Sigmoid colon (tissue), 7 donors: ENCODE measurements around the gene SGPL1. TPM values are rescaled to one million over a fixed set of nuclear protein-coding genes. Genes with fewer than 3 reads are reported as not detected.
A peak's percentile ranks its signal among the peaks of the same experiment; 100 is the strongest.

ENCODE experiments used
- DNase-seq: peaks from one replicate; pipeline ENCODE4 v3.0.0-alpha.2; 2019
- H3K27ac ChIP-seq, 4 donors: fragments of 200-600 bp; sonication (generic); one replicate each; pipeline ENCODE4 v1.5.1; 2016 to 2019; ENCODE audit warnings: mild to moderate bottlenecking in 1 of 4
- H3K27me3 ChIP-seq, 3 donors: fragments of 200-600 bp; sonication (generic); one replicate each; pipeline ENCODE4 v1.5.1; 2019; ENCODE audit warnings: mild to moderate bottlenecking in 1 of 3
- H3K36me3 ChIP-seq, 4 donors: fragments of 200-600 bp; sonication (generic); one replicate each; pipeline ENCODE4 v1.5.1; 2016 to 2019
- H3K4me1 ChIP-seq, 4 donors: fragments of 200-600 bp; sonication (generic); one replicate each; pipeline ENCODE4 v1.5.1; 2017 to 2019
- H3K4me3 ChIP-seq, 4 donors: fragments of 200-600 bp; sonication (generic); one replicate each; pipeline ENCODE4 v1.5.1; 2017 to 2019; ENCODE audit warnings: mild to moderate bottlenecking in 2 of 4, moderate library complexity in 1 of 4
- H3K9me3 ChIP-seq, 4 donors: fragments of 200-600 bp in 3 of 4; sonication (generic) in 3 of 4; one replicate each; pipeline versions ENCODE4 v1.5.1 to v1.6.1; 2013 to 2019
- EP300 ChIP-seq, 4 donors: sonication (generic); formaldehyde crosslinking; IDR thresholded peaks; one replicate each; pipeline ENCODE4 v1.6.1; 2017; ENCODE audit warnings: antibody characterized with exemption in 4 of 4
- POLR2A ChIP-seq, 2 donors: fragments of 450-650 bp; IDR thresholded peaks; one replicate each; pipeline ENCODE4 v1.6.1; 2016; ENCODE audit warnings: antibody characterized with exemption in 2 of 2, mild to moderate bottlenecking in 2 of 2, moderate library complexity in 2 of 2
- POLR2AphosphoS5 ChIP-seq, 4 donors: sonication (generic); formaldehyde crosslinking; IDR thresholded peaks; one replicate each; pipeline ENCODE4 v1.6.1; 2017; ENCODE audit warnings: antibody characterized with exemption in 4 of 4
- WGBS, 2 donors: extraction: QIAGEN DNeasy Blood & Tissue Kit; methylation state at CpG; one replicate each; pipeline ENCODE4 v1.1.7; 2013; 5-methylcytosine and 5-hydroxymethylcytosine counted together
- intact Hi-C: fragments of 100-400 bp; cut with DNase I; formaldehyde crosslinking; loops from one replicate; pipeline ENCODE4 v1.15.1; 2023
- polyA plus RNA-seq, 3 donors: library from polyadenylated mRNA; stranded (reverse); fragments of 200-250 nt; gene quantifications; one replicate each; pipeline ENCODE4 v1.2.3, GENCODE V29; 2013
- total RNA-seq, 4 donors: library from RNA; depleted of rRNA; stranded (reverse); fragments of >200 nt; gene quantifications; one replicate each; pipeline ENCODE4 v1.1.0, GENCODE V29; 2016
- TF ChIP-seq, protein P1 (sequence below), 4 experiments: fragments of 450-650 bp in 3 of 4; fragments of 200-600 bp in 1 of 4; IDR thresholded peaks; one replicate each; pipeline ENCODE4 v1.5.1; 2016 to 2019; ENCODE audit warnings: antibody characterized with exemption in 4 of 4, mild to moderate bottlenecking in 3 of 4, moderate library complexity in 2 of 4
- donor health status: healthy with polysubstance abuse.
- donor health status: Bipolar disorder and iron deficiency.
- donor health status: healthy.

The SGPL1 gene
- total and polyA plus RNA-seq, 7 donors, result 6.0 to 22.2 (median 20.1) TPM

DNA sequence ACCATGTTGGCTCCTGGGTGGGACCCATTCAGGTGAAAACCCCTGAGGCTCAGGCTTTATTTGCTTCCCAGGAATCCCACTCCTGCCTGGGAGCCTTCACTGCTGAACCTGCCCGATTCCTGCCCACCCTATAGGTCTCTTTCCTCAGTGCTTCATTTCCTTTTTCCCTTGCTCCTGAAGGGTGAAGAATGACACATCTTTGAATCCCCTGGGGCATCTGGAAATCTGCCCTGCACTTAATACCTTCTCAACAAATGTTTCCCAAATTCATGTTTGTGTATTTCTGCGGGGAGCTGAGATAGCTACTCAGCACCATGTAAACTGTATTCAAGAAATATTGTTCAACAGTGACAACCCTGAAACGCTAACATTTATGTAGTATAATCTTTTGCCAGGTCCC is 82.9 kb downstream of the SGPL1 start:
- TF ChIP-seq POLR2AphosphoS5 (IDR thresholded peaks at IDR 0.05), result no peak
- TF ChIP-seq EP300 (IDR thresholded peaks at IDR 0.05), result no peak
- no peak for TF ChIP-seq POLR2A (IDR thresholded peaks at IDR 0.05)
- TF ChIP-seq, protein P1, sequence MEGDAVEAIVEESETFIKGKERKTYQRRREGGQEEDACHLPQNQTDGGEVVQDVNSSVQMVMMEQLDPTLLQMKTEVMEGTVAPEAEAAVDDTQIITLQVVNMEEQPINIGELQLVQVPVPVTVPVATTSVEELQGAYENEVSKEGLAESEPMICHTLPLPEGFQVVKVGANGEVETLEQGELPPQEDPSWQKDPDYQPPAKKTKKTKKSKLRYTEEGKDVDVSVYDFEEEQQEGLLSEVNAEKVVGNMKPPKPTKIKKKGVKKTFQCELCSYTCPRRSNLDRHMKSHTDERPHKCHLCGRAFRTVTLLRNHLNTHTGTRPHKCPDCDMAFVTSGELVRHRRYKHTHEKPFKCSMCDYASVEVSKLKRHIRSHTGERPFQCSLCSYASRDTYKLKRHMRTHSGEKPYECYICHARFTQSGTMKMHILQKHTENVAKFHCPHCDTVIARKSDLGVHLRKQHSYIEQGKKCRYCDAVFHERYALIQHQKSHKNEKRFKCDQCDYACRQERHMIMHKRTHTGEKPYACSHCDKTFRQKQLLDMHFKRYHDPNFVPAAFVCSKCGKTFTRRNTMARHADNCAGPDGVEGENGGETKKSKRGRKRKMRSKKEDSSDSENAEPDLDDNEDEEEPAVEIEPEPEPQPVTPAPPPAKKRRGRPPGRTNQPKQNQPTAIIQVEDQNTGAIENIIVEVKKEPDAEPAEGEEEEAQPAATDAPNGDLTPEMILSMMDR (IDR thresholded peaks at IDR 0.05), result no peak
- Histone ChIP-seq H3K36me3 (no peaks in the 10 kb centered on the region), H3K9me3 (no peaks in the 10 kb centered on the region), H3K27me3 (peaks cover 0 to 2% (median 0%) of the 10 kb centered on the region in 3 donors), H3K27ac (no peak overlapping the region), H3K4me3 (no peak overlapping the region), H3K4me1 (peaks cover 0 to 2% (median 0%) of the 10 kb centered on the region in 4 donors)
- no peak for DNase-seq
- WGBS, 2 donors, result 87 to 92% methylated on average over 3 of the region's 3 CpGs
- intact Hi-C loops, result no loop called here

DNA sequence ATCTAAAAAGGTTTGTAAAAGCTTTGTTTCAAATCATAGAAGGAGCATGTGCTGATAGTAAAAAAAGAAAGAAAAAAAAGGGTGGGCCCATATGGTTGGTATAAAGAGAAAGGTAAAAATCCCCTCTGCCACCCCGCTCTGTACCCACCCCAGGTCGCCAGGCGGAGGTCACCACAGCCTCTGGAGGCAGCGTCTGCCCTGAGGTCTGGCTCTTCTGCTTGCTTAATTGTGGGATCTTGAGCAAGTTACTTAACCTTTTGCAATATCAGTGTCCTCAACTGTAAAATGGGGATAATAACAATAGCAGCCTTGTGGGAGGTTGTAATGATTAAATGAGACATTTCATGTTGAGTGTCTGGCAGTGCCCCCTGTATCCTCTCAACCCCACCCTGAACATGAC is 83.3 kb downstream of the SGPL1 start:
- Histone ChIP-seq H3K27me3 (peaks cover 0 to 2% (median 0%) of the 10 kb centered on the region in 3 donors), H3K27ac (no peak overlapping the region), H3K4me1 (peaks cover 0 to 2% (median 0%) of the 10 kb centered on the region in 4 donors), H3K36me3 (no peaks in the 10 kb centered on the region), H3K9me3 (no peaks in the 10 kb centered on the region), H3K4me3 (no peak overlapping the region)
- intact Hi-C loops, result no loop called here
- TF ChIP-seq, protein P1 (IDR thresholded peaks at IDR 0.05), result no peak
- TF ChIP-seq EP300 (IDR thresholded peaks at IDR 0.05), result no peak
- no peak for TF ChIP-seq POLR2A (IDR thresholded peaks at IDR 0.05)
- TF ChIP-seq POLR2AphosphoS5 (IDR thresholded peaks at IDR 0.05), result no peak
- no peak for DNase-seq
- 82 to 86% methylated on average over 4 of the region's 4 CpGs for WGBS, 2 donors

DNA sequence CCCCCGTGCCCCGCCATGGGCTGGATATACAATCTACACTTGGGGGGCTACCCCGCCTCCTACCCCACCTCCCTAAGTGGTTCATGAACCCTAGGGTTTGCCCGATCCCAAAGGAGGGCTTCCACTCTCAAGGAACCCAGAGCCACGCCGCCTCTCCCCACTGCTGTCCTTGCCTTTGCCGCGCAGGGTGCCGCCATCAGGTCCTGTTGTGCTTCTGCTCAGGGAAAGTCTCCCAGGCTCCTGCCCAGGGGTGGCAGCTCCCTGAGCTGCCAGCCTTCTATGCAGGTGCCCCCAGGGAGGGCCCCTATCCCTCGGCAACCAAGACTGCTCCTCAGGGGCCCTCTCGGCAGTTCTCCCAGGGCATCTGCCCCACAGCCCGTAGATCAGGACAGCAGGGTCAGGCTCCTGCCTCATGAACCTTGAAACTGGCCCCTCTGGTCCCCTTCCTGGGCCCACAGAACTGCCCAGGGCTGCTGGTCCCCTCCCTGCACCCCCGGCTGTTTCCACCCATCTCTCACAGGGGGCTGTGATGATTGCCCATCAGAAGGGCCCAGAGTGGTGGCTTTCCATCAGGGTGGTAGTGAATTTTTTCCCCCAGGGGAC is 85.6 kb downstream of the SGPL1 start:
- Histone ChIP-seq H3K27ac (no peak overlapping the region), H3K9me3 (no peaks in the 10 kb centered on the region), H3K4me3 (no peak overlapping the region), H3K27me3 (peaks cover 0 to 2% (median 0%) of the 10 kb centered on the region in 3 donors), H3K36me3 (no peaks in the 10 kb centered on the region), H3K4me1 (peaks cover 0 to 2% (median under 1%) of the 10 kb centered on the region in 4 donors)
- TF ChIP-seq, protein P1 (IDR thresholded peaks at IDR 0.05), result no peak
- TF ChIP-seq EP300 (IDR thresholded peaks at IDR 0.05) (no peak), POLR2AphosphoS5 (IDR thresholded peaks at IDR 0.05) (no peak), POLR2A (IDR thresholded peaks at IDR 0.05) (no peak)
- intact Hi-C loops, result loop anchor here (5.0 kb wide), 1 partner anchor 386 kb away; no protein-coding TSS in a partner anchor
- peak; percentile 47 for DNase-seq
- WGBS, 2 donors, result 92 to 93% methylated on average over 13 of the region's 13 CpGs

DNA sequence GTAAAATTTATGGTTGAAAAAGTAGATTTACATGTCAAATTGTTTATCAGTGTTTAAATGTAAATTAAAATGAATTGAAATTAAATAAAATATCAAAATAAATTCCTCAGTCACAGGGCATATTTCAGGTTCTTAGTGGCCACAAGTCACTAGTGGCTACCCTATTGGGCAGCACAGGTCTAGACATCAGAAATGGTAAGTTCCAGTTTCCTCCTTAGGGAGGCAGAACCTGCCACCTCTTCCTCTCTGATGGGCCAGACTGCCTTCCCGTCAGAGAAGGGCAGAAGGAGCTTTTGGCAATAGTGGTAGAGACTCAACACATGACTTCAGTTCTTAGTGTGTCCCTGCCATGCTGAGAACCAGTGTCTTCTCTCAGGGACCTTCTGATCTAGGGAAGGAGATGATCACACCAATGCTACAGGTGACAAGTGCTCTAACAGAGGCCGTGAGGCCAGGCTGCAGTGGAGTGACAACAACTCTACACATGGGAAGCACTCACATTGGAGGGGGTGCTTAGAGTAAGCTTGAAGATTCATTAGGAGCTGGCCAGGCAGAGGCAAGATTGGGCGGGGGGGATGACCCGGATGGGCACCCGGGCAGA is 87.0 kb downstream of the SGPL1 start:
- WGBS, 2 donors, result 63 to 81% methylated on average over 5 of the region's 5 CpGs
- TF ChIP-seq, protein P1 (IDR thresholded peaks at IDR 0.05), result no peak
- no peak for TF ChIP-seq EP300 (IDR thresholded peaks at IDR 0.05)
- no peak for TF ChIP-seq POLR2AphosphoS5 (IDR thresholded peaks at IDR 0.05)
- TF ChIP-seq POLR2A (IDR thresholded peaks at IDR 0.05), result no peak
- intact Hi-C loops, result loop anchor here (5.0 kb wide), 1 partner anchor 385 kb away; no protein-coding TSS in a partner anchor
- no peak overlapping the region for H3K27ac ChIP-seq
- H3K27me3 ChIP-seq, result peaks cover 0 to 2% (median 0%) of the 10 kb centered on the region in 3 donors
- H3K9me3 ChIP-seq, result no peaks in the 10 kb centered on the region
- no peak for DNase-seq
- H3K4me3 ChIP-seq, result no peak overlapping the region
- H3K36me3 ChIP-seq, result no peaks in the 10 kb centered on the region
- peaks cover 0 to 16% (median 11%) of the 10 kb centered on the region in 4 donors for H3K4me1 ChIP-seq
